H1 (cell line): ENCODE measurements around the gene REEP2.

Source experiments
- CHD2 ChIP-seq: IDR thresholded peaks from 2 replicates; pipeline ENCODE4 v1.6.1; 2012; ENCODE audit warnings: low read length, improper control_type of control experiment
- JUND ChIP-seq: IDR thresholded peaks from 2 replicates; pipeline ENCODE4 v1.6.1; 2011; ENCODE audit warnings: mild to moderate bottlenecking, improper control_type of control experiment, low read length
- SRF ChIP-seq: IDR thresholded peaks from 2 replicates; pipeline ENCODE4 v1.6.1; 2011; ENCODE audit warnings: mild to moderate bottlenecking, low read depth, low read length, moderate library complexity

DNA sequence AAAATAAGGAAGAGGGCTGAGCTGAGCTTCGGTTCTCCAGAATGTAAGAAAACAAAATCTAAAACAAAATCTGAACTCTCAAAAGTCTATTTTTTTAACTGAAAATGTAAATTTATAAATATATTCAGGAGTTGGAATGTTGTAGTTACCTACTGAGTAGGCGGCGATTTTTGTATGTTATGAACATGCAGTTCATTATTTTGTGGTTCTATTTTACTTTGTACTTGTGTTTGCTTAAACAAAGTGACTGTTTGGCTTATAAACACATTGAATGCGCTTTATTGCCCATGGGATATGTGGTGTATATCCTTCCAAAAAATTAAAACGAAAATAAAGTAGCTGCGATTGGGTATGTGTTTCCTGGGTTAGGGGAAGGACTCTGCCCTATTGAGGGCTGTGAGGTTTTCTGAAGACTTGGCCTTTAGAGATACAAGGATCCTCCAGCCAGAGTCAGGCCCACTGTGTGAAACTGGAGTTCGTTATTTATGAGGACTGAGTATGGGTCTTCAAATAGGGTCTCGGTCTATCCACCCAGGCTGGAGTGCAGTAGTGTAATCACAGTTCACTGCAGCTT, 30.2 kb downstream of the REEP2 start:
- no peak for TF ChIP-seq CHD2
- no peak for TF ChIP-seq JUND
- no peak for TF ChIP-seq SRF
